B cell (primary cell): Measurements from ENCODE around the gene RHOV. TPM values are rescaled to one million over a fixed set of nuclear protein-coding genes. Genes with fewer than 3 reads are reported as not detected.

Experiments used
- ATAC-seq: fragments of 200-7000 bp; cut with Tn5 transposase; one replicate; pipeline ENCODE4 v1.10.0; 2021; ENCODE audit warnings: low read depth, mild to moderate bottlenecking, moderate number of reproducible peaks, moderate library complexity
- CTCF ChIA-PET: fragments of 350-600 bp; sonication (Branson Sonifier 250); formaldehyde crosslinking; loops from one replicate; lab custom pipeline; 2021; ENCODE audit warnings: antibody characterized with exemption, inconsistent platforms; lab: Charles Lee
- POLR2A ChIA-PET: fragments of 350-600 bp; sonication (Branson Sonifier 250); formaldehyde crosslinking; loops from one replicate; lab custom pipeline; 2021; ENCODE audit warnings: antibody characterized with exemption; lab: Charles Lee
- DNase-seq: peaks from one replicate; pipeline ENCODE4 v3.0.0; 2013
- H2AFZ ChIP-seq: 2 replicates; pipeline ENCODE4 v1.6.1; 2012; ENCODE audit warnings: mild to moderate bottlenecking, low read depth, low read length; ENCODE audit not compliant: insufficient read depth, poor library complexity, severe bottlenecking
- H3K27ac ChIP-seq, 2 donors: 1 replicate in 1 of 2; 2 replicates in 1 of 2; pipeline ENCODE4 v1.5.1; 2012 to 2013; ENCODE audit warnings: low read length in 2 of 2, mild to moderate bottlenecking in 2 of 2, moderate library complexity in 1 of 2
- H3K27me3 ChIP-seq, 4 experiments: fragments of 200-600 bp in 1 of 4; sonication (generic) in 1 of 4; replicated peaks in 1 of 4; 1 replicate in 2 of 4; 2 replicates in 2 of 4; pipeline versions ENCODE4 v1.6.1 to v1.7.0; 2013 to 2016; ENCODE audit warnings: low read length in 3 of 4, mild to moderate bottlenecking in 2 of 4, mixed read lengths in 1 of 4, moderate library complexity in 1 of 4; ENCODE audit not compliant: insufficient read depth in 4 of 4, control insufficient read depth in 3 of 4; ENCODE audit errors: control extremely low read depth in 1 of 4
- H3K36me3 ChIP-seq, 2 experiments: replicated peaks in 1 of 2; 1 replicate in 1 of 2; 2 replicates in 1 of 2; pipeline versions ENCODE4 v1.6.1 to v1.7.1; 2013; ENCODE audit warnings: low read length in 1 of 2; ENCODE audit not compliant: insufficient read depth in 2 of 2, control insufficient read depth in 1 of 2; ENCODE audit errors: control extremely low read depth in 1 of 2, extremely low read depth in 1 of 2
- H3K4me1 ChIP-seq, 2 donors: fragments of 200-600 bp in 1 of 2; sonication (generic) in 1 of 2; 1 replicate in 1 of 2; 2 replicates in 1 of 2; pipeline versions ENCODE4 v1.5.1 to v1.6.1; 2013 to 2017; ENCODE audit warnings: low read length in 2 of 2; ENCODE audit not compliant: control insufficient read depth in 2 of 2, insufficient read depth in 2 of 2
- H3K4me2 ChIP-seq: replicated peaks from 2 replicates; pipeline ENCODE3; 2012; ENCODE audit warnings: mild to moderate bottlenecking, low read depth, low read length; ENCODE audit not compliant: poor library complexity, severe bottlenecking
- H3K4me3 ChIP-seq, 5 experiments: fragments of 200-600 bp in 1 of 5; sonication (generic) in 1 of 5; 1 replicate in 3 of 5; 2 replicates in 2 of 5; pipeline versions ENCODE4 v1.5.1 to v1.7.0; 2011 to 2016; ENCODE audit warnings: low read length in 4 of 5, mild to moderate bottlenecking in 4 of 5, low read depth in 2 of 5, control low read depth in 1 of 5, moderate library complexity in 1 of 5; ENCODE audit not compliant: insufficient read depth in 1 of 5; ENCODE audit errors: control extremely low read depth in 1 of 5, extremely low read depth in 1 of 5
- H3K79me2 ChIP-seq: fragments of 200-600 bp; sonication (generic); one replicate; pipeline ENCODE4 v1.6.0; 2016; ENCODE audit warnings: low read length; ENCODE audit not compliant: control insufficient read depth, insufficient read depth
- H3K9ac ChIP-seq: fragments of 200-600 bp; sonication (generic); 2 replicates; pipeline ENCODE4 v1.6.1; 2017; ENCODE audit warnings: mild to moderate bottlenecking, low read length, moderate library complexity
- H3K9me3 ChIP-seq, 3 donors: one replicate each; pipeline versions ENCODE4 v1.6.1 to v1.7.1; 2013; ENCODE audit warnings: low read length in 2 of 3; ENCODE audit not compliant: control insufficient read depth in 2 of 3, insufficient read depth in 1 of 3; ENCODE audit errors: control extremely low read depth in 1 of 3
- H4K20me1 ChIP-seq: 2 replicates; pipeline ENCODE4 v1.6.0; 2012; ENCODE audit warnings: mild to moderate bottlenecking, low read length; ENCODE audit not compliant: insufficient read depth, control insufficient read depth, poor library complexity, severe bottlenecking
- H3K27ac Mint-ChIP-seq: one replicate; pipeline ENCODE4 v1.8.0; 2021; ENCODE audit warnings: mixed read lengths
- H3K27me3 Mint-ChIP-seq: one replicate; pipeline ENCODE4 v1.8.0; 2021; ENCODE audit warnings: mixed read lengths
- H3K4me1 Mint-ChIP-seq: one replicate; pipeline ENCODE4 v1.8.0; 2021; ENCODE audit warnings: mixed read lengths
- H3K4me3 Mint-ChIP-seq: one replicate; pipeline ENCODE4 v1.8.0; 2021; ENCODE audit warnings: mixed read lengths
- H3K9me3 Mint-ChIP-seq: one replicate; pipeline ENCODE4 v1.8.0; 2022; ENCODE audit warnings: mixed read lengths; ENCODE audit not compliant: insufficient read depth
- EZH2 ChIP-seq: IDR thresholded peaks from 2 replicates; pipeline ENCODE4 v1.6.1; 2012; ENCODE audit warnings: borderline replicate concordance, low read depth, mild to moderate bottlenecking, moderate library complexity, low read length; ENCODE audit not compliant: insufficient read depth, poor library complexity, severe bottlenecking
- WGBS: methylation state at CpG from one replicate; pipeline ENCODE4 v1.1.5; 2013; ENCODE audit warnings: missing lambda C conversion rate; ENCODE audit not compliant: insufficient coverage; 5-methylcytosine and 5-hydroxymethylcytosine counted together
- intact Hi-C: fragments of 100-400 bp; cut with micrococcal nuclease; formaldehyde crosslinking; loops from one replicate; pipeline ENCODE4 v1.10.0; 2022
- polyA plus RNA-seq: library from polyadenylated mRNA; depleted of rRNA; stranded (reverse); fragments of >200 nt; gene quantifications from 2 replicates; pipeline ENCODE4 v1.2.3, GENCODE V29; 2012
- total RNA-seq, 2 donors: library from RNA; stranded (reverse); fragments of 120-200 nt in 1 of 2; gene quantifications; 1 replicate in 1 of 2; 2 replicates in 1 of 2; pipeline versions ENCODE4 v1.2.3 to v1.2.4, GENCODE V29; 2013 to 2022
- TF ChIP-seq, protein P1 (sequence below): fragments of 200-600 bp; IDR thresholded peaks from one replicate; pipeline ENCODE4 v1.8.0; 2022; ENCODE audit warnings: antibody characterized with exemption, mild to moderate bottlenecking

RHOV gene
- total and polyA plus RNA-seq, 2 donors (not counting 1 experiment from before 2014, with no cell fraction given) = 0.54 TPM; not detected in 1

DNA sequence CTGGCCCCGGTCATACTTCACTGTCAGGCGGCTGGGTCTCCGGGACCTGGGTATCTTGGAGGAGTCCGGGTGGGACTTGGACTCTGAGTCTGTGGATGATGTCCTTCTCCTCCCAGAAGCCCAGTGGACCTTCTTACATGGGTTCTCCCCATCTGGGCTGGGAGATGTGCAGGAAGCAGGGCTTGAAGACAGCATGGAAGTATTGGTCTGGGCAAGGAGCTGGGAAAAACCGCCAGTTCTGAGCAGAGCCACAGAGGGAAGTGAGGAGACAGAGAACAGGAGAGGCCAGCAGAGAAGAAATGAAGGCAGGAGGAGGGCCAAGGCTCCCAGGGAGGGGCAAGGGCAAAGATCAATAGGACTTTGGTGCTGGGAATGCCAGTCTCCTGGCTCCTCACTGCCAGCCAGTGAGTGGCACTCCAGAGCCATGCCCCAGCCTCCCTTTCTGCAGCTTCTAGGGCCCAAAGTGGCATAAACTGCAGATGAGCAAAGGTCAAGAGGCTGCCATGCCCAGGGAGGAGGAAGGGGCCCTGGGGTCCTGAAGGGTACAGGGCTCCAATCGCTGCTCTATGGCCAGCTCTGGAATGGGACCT lies 45.5 kb downstream of the RHOV start, which contains the start of gene PPP1R14D:
Gene PPP1R14D, minus strand, starts transcription at position 262 of the 590 bp plus-strand sequence. Its CDS starts 67 bp downstream, at position 195.
- H3K9me3 Mint-ChIP-seq = no peaks in the 10 kb centered on the region
- Histone ChIP-seq H3K27ac (no peak within 1 kb of the TSS), H3K36me3 (no peaks in the 10 kb centered on the region), H3K27me3 (no peaks in the 10 kb centered on the region), H3K4me2 (no peak within 1 kb of the TSS), H3K4me1 (no peaks in the 10 kb centered on the region), H2AFZ (no peak within 1 kb of the TSS), H3K9me3 (peaks cover 0 to 3% (median 0%) of the 10 kb centered on the region in 3 donors), H3K79me2 (no peaks in the 10 kb centered on the region), H3K9ac (no peak within 1 kb of the TSS), H3K4me3 (no peak within 1 kb of the TSS), H4K20me1 (no peaks in the 10 kb centered on the region)
- no peak within 1 kb of the TSS for H3K4me3 Mint-ChIP-seq
- CTCF ChIA-PET = interaction anchor here (1.8 kb wide), 1 partner anchor 9 kb away, joined by 5 read pairs; no protein-coding TSS in a partner anchor
- ATAC-seq (no peak), DNase-seq (peak; percentile 2)
- TF ChIP-seq, protein P1, sequence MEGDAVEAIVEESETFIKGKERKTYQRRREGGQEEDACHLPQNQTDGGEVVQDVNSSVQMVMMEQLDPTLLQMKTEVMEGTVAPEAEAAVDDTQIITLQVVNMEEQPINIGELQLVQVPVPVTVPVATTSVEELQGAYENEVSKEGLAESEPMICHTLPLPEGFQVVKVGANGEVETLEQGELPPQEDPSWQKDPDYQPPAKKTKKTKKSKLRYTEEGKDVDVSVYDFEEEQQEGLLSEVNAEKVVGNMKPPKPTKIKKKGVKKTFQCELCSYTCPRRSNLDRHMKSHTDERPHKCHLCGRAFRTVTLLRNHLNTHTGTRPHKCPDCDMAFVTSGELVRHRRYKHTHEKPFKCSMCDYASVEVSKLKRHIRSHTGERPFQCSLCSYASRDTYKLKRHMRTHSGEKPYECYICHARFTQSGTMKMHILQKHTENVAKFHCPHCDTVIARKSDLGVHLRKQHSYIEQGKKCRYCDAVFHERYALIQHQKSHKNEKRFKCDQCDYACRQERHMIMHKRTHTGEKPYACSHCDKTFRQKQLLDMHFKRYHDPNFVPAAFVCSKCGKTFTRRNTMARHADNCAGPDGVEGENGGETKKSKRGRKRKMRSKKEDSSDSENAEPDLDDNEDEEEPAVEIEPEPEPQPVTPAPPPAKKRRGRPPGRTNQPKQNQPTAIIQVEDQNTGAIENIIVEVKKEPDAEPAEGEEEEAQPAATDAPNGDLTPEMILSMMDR = no peak
- no peak for TF ChIP-seq EZH2
- H3K27me3 Mint-ChIP-seq = no peaks in the 10 kb centered on the region
- POLR2A ChIA-PET = no interaction called here
- 94% methylated on average over 5 of the region's 6 CpGs for WGBS
- intact Hi-C loops = no loop called here
- H3K4me1 Mint-ChIP-seq = no peaks in the 10 kb centered on the region
- no peak within 1 kb of the TSS for H3K27ac Mint-ChIP-seq

DNA sequence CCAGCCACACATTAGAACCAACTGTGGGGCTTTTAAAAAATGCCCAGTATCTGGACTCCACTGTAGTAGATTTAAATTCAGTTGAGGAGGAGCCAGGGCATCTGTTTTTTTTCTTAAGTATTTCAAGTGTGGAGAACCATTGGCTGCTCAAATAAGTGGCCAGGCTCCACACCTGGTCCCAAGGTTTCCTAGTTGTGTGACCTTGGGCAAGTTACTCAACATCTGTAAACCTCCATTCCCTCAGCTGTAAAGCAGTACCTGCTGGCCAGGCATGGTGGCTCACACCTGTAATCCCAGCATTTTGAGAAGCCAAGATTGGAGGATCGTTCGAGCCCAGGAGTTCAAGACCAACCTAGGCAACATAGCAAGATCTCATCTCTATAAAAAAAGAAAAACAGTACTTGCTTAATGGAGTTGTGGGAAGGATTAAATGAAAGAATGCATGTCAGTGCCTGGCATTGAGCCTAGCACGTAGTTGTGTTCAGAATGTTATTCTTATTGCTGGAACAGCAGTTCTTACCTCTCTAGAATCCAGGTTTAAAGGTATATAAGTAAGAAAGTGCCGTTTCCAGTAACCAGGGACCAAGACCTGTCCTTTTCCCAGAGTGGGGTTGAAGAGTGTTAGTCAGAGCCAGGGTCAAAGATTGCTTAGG lies 47.5 kb downstream of the RHOV start:
- ChIA-PET POLR2A (no interaction called here), CTCF (no interaction called here)
- no peaks in the 10 kb centered on the region for H3K27me3 ChIP-seq
- no peaks in the 10 kb centered on the region for H4K20me1 ChIP-seq
- no peak overlapping the region for H3K27ac ChIP-seq
- no peak overlapping the region for H3K4me2 ChIP-seq
- intact Hi-C loops = no loop called here
- no peak for ATAC-seq
- no peaks in the 10 kb centered on the region for H3K36me3 ChIP-seq
- no peak overlapping the region for H3K9ac ChIP-seq
- no peak overlapping the region for H3K4me3 ChIP-seq
- Mint-ChIP-seq H3K9me3 (no peaks in the 10 kb centered on the region), H3K27me3 (no peaks in the 10 kb centered on the region), H3K4me1 (no peaks in the 10 kb centered on the region), H3K4me3 (no peak overlapping the region), H3K27ac (no peak overlapping the region)
- no peak overlapping the region for H2AFZ ChIP-seq
- no peaks in the 10 kb centered on the region for H3K4me1 ChIP-seq
- no peaks in the 10 kb centered on the region for H3K9me3 ChIP-seq
- H3K79me2 ChIP-seq = no peaks in the 10 kb centered on the region
- no peak for TF ChIP-seq EZH2
- TF ChIP-seq, protein P1 = no peak
- 90% methylated on average over 2 of the region's 4 CpGs for WGBS
- DNase-seq = no peak
